DOHH2 (cell line): ENCODE measurements around the gene VTN.

Experiments
- H3F3A ChIP-seq: fragments of 200-600 bp; sonication (generic), shearing (Covaris generic); 2 replicates; pipeline ENCODE4 v1.6.0; 2016; ENCODE audit warnings: antibody characterized with exemption, mild to moderate bottlenecking; ENCODE audit not compliant: control insufficient read depth, insufficient read depth
- H3K27ac ChIP-seq: fragments of 200-600 bp; sonication (generic); 2 replicates; pipeline ENCODE4 v1.5.1; 2014; ENCODE audit warnings: low read depth, mild to moderate bottlenecking, low read length, moderate library complexity
- H3K27me3 ChIP-seq: fragments of 200-600 bp; sonication (generic); 2 replicates; pipeline ENCODE4 v1.6.1; 2014; ENCODE audit warnings: mild to moderate bottlenecking, low read length, mixed read lengths; ENCODE audit not compliant: control insufficient read depth
- H3K36me3 ChIP-seq: fragments of 200-600 bp; sonication (generic); 2 replicates; pipeline ENCODE4 v1.6.1; 2014; ENCODE audit warnings: mild to moderate bottlenecking, low read length, moderate library complexity, mixed read lengths; ENCODE audit not compliant: control insufficient read depth
- H3K4me1 ChIP-seq: fragments of 200-600 bp; sonication (generic); 2 replicates; pipeline ENCODE4 v1.6.1; 2014; ENCODE audit warnings: mild to moderate bottlenecking, low read length, mixed read lengths; ENCODE audit not compliant: control insufficient read depth
- H3K4me2 ChIP-seq: fragments of 200-600 bp; sonication (generic); 2 replicates; pipeline ENCODE4 v1.6.0; 2014; ENCODE audit warnings: mild to moderate bottlenecking, low read length, moderate library complexity
- H3K4me3 ChIP-seq: fragments of 200-600 bp; sonication (generic); 2 replicates; pipeline ENCODE4 v1.5.1; 2014; ENCODE audit warnings: mild to moderate bottlenecking, low read length, mixed read lengths
- H3K79me2 ChIP-seq: fragments of 200-600 bp; sonication (generic); 2 replicates; pipeline ENCODE4 v1.6.1; 2014; ENCODE audit warnings: mild to moderate bottlenecking, low read length, mixed read lengths; ENCODE audit not compliant: control insufficient read depth
- H3K9me2 ChIP-seq: fragments of 200-600 bp; sonication (generic); replicated peaks from 2 replicates; pipeline ENCODE4 v1.6.1; 2014; ENCODE audit warnings: mild to moderate bottlenecking, low read length, mixed read lengths; ENCODE audit not compliant: control insufficient read depth
- H3K9me3 ChIP-seq: fragments of 200-600 bp; sonication (generic); 2 replicates; pipeline ENCODE4 v1.6.1; 2014; ENCODE audit warnings: antibody characterized with exemption, low read length, mixed read lengths; ENCODE audit not compliant: control insufficient read depth, insufficient read depth
- H4K20me1 ChIP-seq: fragments of 200-600 bp; sonication (generic); 2 replicates; pipeline ENCODE4 v1.6.0; 2014; ENCODE audit warnings: low read depth, mild to moderate bottlenecking, antibody characterized with exemption, low read length, moderate library complexity; ENCODE audit not compliant: control insufficient read depth, insufficient read depth
- EZH2phosphoT487 ChIP-seq: fragments of 200-600 bp; sonication (generic); IDR thresholded peaks from 2 replicates; pipeline ENCODE4 v1.6.1; 2017; ENCODE audit warnings: borderline replicate concordance, mild to moderate bottlenecking, antibody characterized with exemption, low read length, moderate library complexity, mixed read lengths
- TF ChIP-seq, protein P1 (sequence below): fragments of 200-600 bp; sonication (generic); IDR thresholded peaks from one replicate; pipeline ENCODE4 v1.5.1; 2014; ENCODE audit warnings: antibody characterized with exemption, mild to moderate bottlenecking, low read depth, low read length; ENCODE audit not compliant: poor library complexity, severe bottlenecking

Gene VTN, protein sequence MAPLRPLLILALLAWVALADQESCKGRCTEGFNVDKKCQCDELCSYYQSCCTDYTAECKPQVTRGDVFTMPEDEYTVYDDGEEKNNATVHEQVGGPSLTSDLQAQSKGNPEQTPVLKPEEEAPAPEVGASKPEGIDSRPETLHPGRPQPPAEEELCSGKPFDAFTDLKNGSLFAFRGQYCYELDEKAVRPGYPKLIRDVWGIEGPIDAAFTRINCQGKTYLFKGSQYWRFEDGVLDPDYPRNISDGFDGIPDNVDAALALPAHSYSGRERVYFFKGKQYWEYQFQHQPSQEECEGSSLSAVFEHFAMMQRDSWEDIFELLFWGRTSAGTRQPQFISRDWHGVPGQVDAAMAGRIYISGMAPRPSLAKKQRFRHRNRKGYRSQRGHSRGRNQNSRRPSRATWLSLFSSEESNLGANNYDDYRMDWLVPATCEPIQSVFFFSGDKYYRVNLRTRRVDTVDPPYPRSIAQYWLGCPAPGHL

DNA sequence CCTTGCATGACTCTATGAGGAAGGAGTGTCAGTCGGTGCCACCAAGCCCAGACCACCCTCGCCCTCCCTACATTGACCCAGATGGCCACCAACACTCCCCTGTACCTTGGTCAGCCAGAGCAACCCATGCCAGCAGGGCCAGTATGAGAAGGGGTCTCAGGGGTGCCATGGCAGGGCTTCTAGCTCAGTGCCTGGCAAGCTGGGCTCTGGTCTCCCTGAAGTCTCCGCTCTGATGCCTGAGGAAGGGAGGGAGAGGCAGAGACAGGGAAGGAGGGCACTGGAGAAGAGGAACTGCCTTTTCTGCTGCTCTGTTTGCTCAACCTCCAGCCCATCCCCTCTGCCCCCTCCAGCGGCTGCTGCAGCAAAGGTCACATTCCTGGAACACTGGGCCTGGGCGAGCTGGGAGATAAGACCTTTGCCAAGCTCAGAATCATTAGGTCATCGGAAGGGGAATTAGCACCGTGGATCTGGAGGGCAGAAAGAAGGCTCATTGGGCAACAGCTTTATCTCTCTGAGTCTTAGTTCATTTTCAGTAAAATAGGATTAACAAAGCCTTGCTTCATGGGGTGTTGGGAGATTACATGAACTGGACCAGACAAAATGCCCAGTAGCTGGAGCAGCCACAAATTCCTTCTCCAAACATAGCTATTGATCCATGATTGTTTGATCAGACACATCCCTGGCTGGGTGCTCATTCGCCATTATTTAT lies at the start of gene VTN:
Gene VTN (minus strand): TSS at position 273 of the 709 bp plus-strand sequence. CDS start 104 bp downstream, at position 169.
- Histone ChIP-seq H3K4me2 (peak within 1 kb of the TSS; percentile 75), H3K4me3 (peak within 1 kb of the TSS; percentile 92), H3K27ac (no peak within 1 kb of the TSS), H3F3A (peaks cover 9% of the 10 kb centered on the region), H3K9me2 (no peaks in the 10 kb centered on the region), H3K36me3 (no peaks in the 10 kb centered on the region), H3K4me1 (peaks cover 19% of the 10 kb centered on the region), H4K20me1 (no peaks in the 10 kb centered on the region), H3K9me3 (no peaks in the 10 kb centered on the region), H3K79me2 (peaks cover 15% of the 10 kb centered on the region), H3K27me3 (no peaks in the 10 kb centered on the region)
- TF ChIP-seq, protein P1, sequence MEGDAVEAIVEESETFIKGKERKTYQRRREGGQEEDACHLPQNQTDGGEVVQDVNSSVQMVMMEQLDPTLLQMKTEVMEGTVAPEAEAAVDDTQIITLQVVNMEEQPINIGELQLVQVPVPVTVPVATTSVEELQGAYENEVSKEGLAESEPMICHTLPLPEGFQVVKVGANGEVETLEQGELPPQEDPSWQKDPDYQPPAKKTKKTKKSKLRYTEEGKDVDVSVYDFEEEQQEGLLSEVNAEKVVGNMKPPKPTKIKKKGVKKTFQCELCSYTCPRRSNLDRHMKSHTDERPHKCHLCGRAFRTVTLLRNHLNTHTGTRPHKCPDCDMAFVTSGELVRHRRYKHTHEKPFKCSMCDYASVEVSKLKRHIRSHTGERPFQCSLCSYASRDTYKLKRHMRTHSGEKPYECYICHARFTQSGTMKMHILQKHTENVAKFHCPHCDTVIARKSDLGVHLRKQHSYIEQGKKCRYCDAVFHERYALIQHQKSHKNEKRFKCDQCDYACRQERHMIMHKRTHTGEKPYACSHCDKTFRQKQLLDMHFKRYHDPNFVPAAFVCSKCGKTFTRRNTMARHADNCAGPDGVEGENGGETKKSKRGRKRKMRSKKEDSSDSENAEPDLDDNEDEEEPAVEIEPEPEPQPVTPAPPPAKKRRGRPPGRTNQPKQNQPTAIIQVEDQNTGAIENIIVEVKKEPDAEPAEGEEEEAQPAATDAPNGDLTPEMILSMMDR, result no peak
- no peak for TF ChIP-seq EZH2phosphoT487

DNA sequence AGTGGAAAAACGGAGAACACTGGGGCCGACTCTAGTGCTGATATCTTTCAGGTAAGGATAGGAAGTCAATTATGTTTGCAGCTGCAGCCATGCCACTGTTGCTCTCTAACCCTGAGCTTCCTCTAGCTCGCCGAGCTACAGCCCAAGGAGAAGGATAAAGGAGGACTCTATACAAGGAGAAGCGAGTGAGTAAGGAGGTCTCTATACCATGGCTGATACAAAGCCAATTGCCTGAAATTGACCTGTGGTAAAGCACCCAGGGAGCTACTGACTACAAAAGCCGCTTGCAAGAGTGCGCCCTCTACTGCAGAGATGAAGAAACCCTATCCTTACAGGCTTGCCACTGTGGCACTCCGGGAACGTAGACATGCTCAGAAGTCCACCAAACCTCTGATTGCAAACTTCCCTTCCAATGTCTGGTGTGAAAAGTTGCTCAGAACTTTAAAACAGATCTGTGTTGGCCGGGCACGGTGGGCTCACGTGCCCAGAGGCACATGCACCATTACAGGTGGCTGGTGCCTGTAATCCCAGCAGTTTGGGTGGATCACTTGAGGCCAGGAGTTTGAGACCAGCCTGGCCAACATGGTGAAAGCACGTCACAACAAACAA lies 46.7 kb upstream of the VTN start:
- Histone ChIP-seq H3F3A (no peaks in the 10 kb centered on the region), H3K4me2 (no peak overlapping the region), H3K9me3 (no peaks in the 10 kb centered on the region), H3K79me2 (no peaks in the 10 kb centered on the region), H3K4me1 (no peaks in the 10 kb centered on the region), H3K36me3 (no peaks in the 10 kb centered on the region), H3K4me3 (no peak overlapping the region), H3K27me3 (peaks cover 15% of the 10 kb centered on the region), H4K20me1 (no peaks in the 10 kb centered on the region), H3K27ac (no peak overlapping the region), H3K9me2 (no peaks in the 10 kb centered on the region)
- no peak for TF ChIP-seq EZH2phosphoT487
- TF ChIP-seq, protein P1, result peak; percentile 96

DNA sequence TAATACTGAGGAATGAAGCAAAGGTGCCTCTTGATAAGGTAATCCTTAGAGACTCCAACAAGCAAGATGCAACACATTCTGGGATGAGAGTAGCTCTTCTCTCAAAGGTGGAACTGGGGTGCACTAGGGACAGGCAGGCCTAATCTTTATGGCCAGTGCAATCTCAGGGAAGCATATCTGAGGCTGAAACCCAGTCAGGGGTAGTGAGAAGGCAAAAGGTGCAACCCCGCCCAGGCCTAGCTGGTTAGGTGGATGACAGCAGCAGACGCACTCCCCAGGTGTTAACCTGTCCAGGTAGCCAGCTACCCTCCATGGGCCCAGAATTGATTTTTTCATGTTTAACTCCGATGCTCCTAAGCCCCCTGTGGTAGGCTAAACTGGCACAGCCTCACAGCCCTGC lies 45.8 kb upstream of the VTN start:
- no peaks in the 10 kb centered on the region for H3K9me2 ChIP-seq
- no peak overlapping the region for H3K27ac ChIP-seq
- H3F3A ChIP-seq, result no peaks in the 10 kb centered on the region
- no peaks in the 10 kb centered on the region for H3K79me2 ChIP-seq
- H3K4me2 ChIP-seq, result no peak overlapping the region
- no peaks in the 10 kb centered on the region for H4K20me1 ChIP-seq
- no peak for TF ChIP-seq EZH2phosphoT487
- peaks cover 24% of the 10 kb centered on the region for H3K27me3 ChIP-seq
- H3K9me3 ChIP-seq, result no peaks in the 10 kb centered on the region
- no peak overlapping the region for H3K4me3 ChIP-seq
- H3K36me3 ChIP-seq, result no peaks in the 10 kb centered on the region
- no peaks in the 10 kb centered on the region for H3K4me1 ChIP-seq
